SK-N-SH treated with all-trans-retinoic acid at 6 μM for 48 hours (cell line): ENCODE data around the gene PADI3.

ENCODE experiments used
- ARNTL ChIP-seq: fragments of 450-650 bp; formaldehyde crosslinking; IDR thresholded peaks from 2 replicates; pipeline ENCODE4 v1.5.0; 2020; ENCODE audit warnings: low read depth, mild to moderate bottlenecking, moderate library complexity, borderline replicate concordance
- CSDC2 ChIP-seq: fragments of 250-450 bp; sonication (Bioruptor Pico); IDR thresholded peaks from 2 replicates; pipeline ENCODE4 v1.5.0; 2020; ENCODE audit warnings: mild to moderate bottlenecking, moderate library complexity
- ESRRG ChIP-seq: fragments of 250-450 bp; sonication (Bioruptor Pico); IDR thresholded peaks from 2 replicates; pipeline ENCODE4 v1.6.1; 2021; ENCODE audit warnings: mild to moderate bottlenecking
- GLIS3 ChIP-seq: fragments of 250-450 bp; sonication (Bioruptor Pico); IDR thresholded peaks from 2 replicates; pipeline ENCODE4 v1.5.0; 2020; ENCODE audit warnings: mild to moderate bottlenecking, moderate library complexity
- PATZ1 ChIP-seq: fragments of 250-450 bp; sonication (Bioruptor Pico); IDR thresholded peaks from 2 replicates; pipeline ENCODE4 v1.8.0; 2020; ENCODE audit warnings: mild to moderate bottlenecking, moderate library complexity, borderline replicate concordance
- TCF4 ChIP-seq: fragments of 250-450 bp; sonication (Bioruptor Pico); IDR thresholded peaks from 2 replicates; pipeline ENCODE4 v1.8.0; 2021; ENCODE audit warnings: mild to moderate bottlenecking, moderate library complexity, borderline replicate concordance
- TSHZ2 ChIP-seq: fragments of 250-450 bp; sonication (Bioruptor Pico); IDR thresholded peaks from 2 replicates; pipeline ENCODE4 v1.5.0; 2020; ENCODE audit warnings: mild to moderate bottlenecking, moderate library complexity
- ZNF70 ChIP-seq: fragments of 450-650 bp; formaldehyde crosslinking; IDR thresholded peaks from 2 replicates; pipeline ENCODE4 v1.5.0; 2020; ENCODE audit warnings: mild to moderate bottlenecking, moderate library complexity
- ZNF8 ChIP-seq: fragments of 450-650 bp; formaldehyde crosslinking; IDR thresholded peaks from 2 replicates; pipeline ENCODE4 v1.5.0; 2020; ENCODE audit warnings: mild to moderate bottlenecking, moderate library complexity
- TF ChIP-seq, protein P1 (sequence below): fragments of 250-450 bp; sonication (Bioruptor Pico); IDR thresholded peaks from 2 replicates; pipeline ENCODE4 v1.5.1; 2020; ENCODE audit warnings: low read depth, mild to moderate bottlenecking, moderate library complexity

DNA sequence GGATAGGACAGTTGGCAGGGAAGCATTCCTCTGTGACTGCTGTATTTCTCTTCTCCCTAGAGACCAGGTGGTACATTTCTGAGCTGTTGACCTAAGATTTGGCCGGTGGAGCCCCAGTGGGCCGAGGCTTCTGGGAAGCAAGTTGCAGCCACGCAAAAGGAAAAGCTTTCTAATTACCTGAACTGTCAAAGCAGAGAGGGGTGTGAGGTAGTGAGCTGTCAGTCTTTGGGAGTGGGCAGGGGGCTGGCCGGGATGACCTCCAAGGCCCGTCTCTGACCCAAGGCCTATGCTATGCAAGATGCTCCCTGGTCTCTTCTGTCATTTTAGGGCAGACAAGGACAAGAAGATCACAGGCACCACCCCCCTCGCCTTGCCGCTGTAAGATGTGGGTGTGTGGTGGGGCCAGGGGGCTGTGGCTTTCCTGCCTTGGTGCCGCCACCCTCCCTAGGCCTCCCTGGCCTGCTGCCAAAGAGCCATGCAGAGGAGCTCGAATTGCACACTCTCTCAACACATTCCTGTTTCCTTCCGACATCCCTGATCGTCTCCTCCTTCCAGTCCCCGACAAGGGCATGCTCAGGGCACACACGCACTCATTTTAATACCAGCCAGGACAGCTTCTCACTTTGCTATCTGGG lies 36.3 kb upstream of the PADI3 start:
- TF ChIP-seq ZNF8 (CRISPR knock-in tag) (no peak), ARNTL (CRISPR knock-in tag) (no peak), ZNF70 (CRISPR knock-in tag) (no peak), GLIS3 (CRISPR knock-in tag) (no peak), ESRRG (CRISPR knock-in tag) (no peak), TCF4 (no peak), PATZ1 (CRISPR knock-in tag) (no peak), CSDC2 (CRISPR knock-in tag) (no peak), TSHZ2 (no peak)
- TF ChIP-seq, protein P1, sequence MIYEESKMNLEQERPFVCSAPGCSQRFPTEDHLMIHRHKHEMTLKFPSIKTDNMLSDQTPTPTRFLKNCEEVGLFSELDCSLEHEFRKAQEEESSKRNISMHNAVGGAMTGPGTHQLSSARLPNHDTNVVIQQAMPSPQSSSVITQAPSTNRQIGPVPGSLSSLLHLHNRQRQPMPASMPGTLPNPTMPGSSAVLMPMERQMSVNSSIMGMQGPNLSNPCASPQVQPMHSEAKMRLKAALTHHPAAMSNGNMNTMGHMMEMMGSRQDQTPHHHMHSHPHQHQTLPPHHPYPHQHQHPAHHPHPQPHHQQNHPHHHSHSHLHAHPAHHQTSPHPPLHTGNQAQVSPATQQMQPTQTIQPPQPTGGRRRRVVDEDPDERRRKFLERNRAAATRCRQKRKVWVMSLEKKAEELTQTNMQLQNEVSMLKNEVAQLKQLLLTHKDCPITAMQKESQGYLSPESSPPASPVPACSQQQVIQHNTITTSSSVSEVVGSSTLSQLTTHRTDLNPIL = no peak
